HUDEP-2 (cell line): ENCODE results near the gene ZBTB7B.
"Not testable (repeated sequence)": the region's sequence is repeated elsewhere in the genome, so short reads cannot be mapped to it uniquely, and the experiment has no call there.

Experiments
- DNase-seq, 76 experiments: peaks; one replicate each; lab custom pipeline; 2025; ENCODE audit not compliant: unreplicated experiment in 76 of 76; lab: John Stamatoyannopoulos, UW

ZBTB7B gene

GRCh38 chr1:154967331-154967950, 35.2 kb upstream of the ZBTB7B start:
- DNase-seq = no peak

GRCh38 chr1:154968731-154969130, 33.9 kb upstream of the ZBTB7B start:
- DNase-seq = no peak

GRCh38 chr1:154969246-154969645, 33.4 kb upstream of the ZBTB7B start:
- DNase-seq = no peak

- no peak for DNase-seq
These were observed 32.6 kb upstream of the ZBTB7B start for GRCh38 chr1:154969860-154970452.

GRCh38 chr1:154970631-154971340, 31.8 kb upstream of the ZBTB7B start, which contains the start of gene SHC1:
SHC1 (minus strand) TSS chr1:154970747; CDS start chr1:154970526, 221 bp downstream.
- DNase-seq = peak in 72 of 76 experiments; percentile 20 to 91 (median 77)

- peak in 2 of 76 experiments; percentile 18 to 35 for DNase-seq
These were observed 31.1 kb upstream of the ZBTB7B start for GRCh38 chr1:154971341-154971998.

GRCh38 chr1:154972213-154972516, 30.4 kb upstream of the ZBTB7B start:
- no peak for DNase-seq

GRCh38 chr1:154972517-154973343, 29.9 kb upstream of the ZBTB7B start:
- DNase-seq = peak in 1 of 76 experiments; percentile 27

GRCh38 chr1:154973344-154974101, 29.1 kb upstream of the ZBTB7B start:
- DNase-seq = peak in 75 of 76 experiments; percentile 77 to 99 (median 97)

- DNase-seq = peak in 75 of 76 experiments; percentile 86 to 100 (median 97)
These were observed 28.3 kb upstream of the ZBTB7B start, which contains the start of gene CKS1B for GRCh38 chr1:154974102-154974807. CKS1B (plus strand) TSS chr1:154974681; CDS start chr1:154974746, 65 bp downstream.

GRCh38 chr1:154974808-154975408, 27.7 kb upstream of the ZBTB7B start:
- peak in 74 of 76 experiments; percentile 39 to 99 (median 90) for DNase-seq

GRCh38 chr1:154975409-154976059, 27.1 kb upstream of the ZBTB7B start:
- DNase-seq = peak in 22 of 76 experiments; percentile 10 to 41 (median 26)

- DNase-seq = not testable (repeated sequence)
These were observed 24.8 kb upstream of the ZBTB7B start for GRCh38 chr1:154977762-154978161.

GRCh38 chr1:154978360-154978759, 24.2 kb upstream of the ZBTB7B start:
- no peak for DNase-seq

- DNase-seq = peak in 1 of 76 experiments; percentile 41
These were observed 20.3 kb upstream of the ZBTB7B start for GRCh38 chr1:154982341-154982740.

GRCh38 chr1:154982897-154983648, 19.5 kb upstream of the ZBTB7B start, which contains the start of gene FLAD1:
FLAD1 (plus strand) TSS chr1:154983344; CDS start chr1:154983695, 351 bp downstream.
- peak in 75 of 76 experiments; percentile 41 to 99 (median 97) for DNase-seq
